ENCODE results near the gene HIPK2. TPM values are rescaled to one million over a fixed set of nuclear protein-coding genes. Genes with fewer than 3 reads are reported as not detected.

Gene HIPK2
- total and polyA plus RNA-seq, 2 experiments from 2014 or later: 7.3 to 16.9 TPM

DNA sequence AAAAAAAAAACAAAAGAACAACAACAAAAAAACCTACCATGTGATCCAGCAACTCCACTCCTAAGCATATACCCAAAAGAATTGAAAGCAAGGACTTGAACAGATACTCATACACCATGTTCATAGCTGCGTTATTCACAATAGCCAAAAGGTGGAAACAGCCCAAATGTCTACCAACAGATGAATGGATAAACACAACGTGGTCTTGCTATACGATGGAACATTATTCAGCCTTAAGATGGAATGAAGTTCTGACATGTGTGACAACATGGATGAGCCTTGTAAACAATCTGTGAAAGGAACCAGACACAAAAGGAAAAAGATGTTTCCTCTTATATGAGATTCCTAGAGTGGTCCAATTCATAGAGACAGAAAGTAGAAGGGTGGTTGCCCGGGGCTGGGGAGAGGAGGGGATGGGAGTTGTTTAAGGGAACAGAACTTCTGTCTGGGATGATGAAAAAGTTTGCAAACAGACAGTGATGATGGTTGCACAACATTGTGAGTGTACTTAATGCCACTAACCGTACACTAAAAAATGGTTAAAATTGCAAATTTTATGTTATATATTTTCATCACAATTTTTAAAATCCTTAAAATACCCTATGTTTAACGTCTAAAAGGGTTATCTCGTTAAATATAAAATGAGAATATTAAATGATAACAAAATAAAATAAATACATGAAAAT, 242.7 kb downstream of the HIPK2 start (continued):
- TF ChIP-seq, protein P1, sequence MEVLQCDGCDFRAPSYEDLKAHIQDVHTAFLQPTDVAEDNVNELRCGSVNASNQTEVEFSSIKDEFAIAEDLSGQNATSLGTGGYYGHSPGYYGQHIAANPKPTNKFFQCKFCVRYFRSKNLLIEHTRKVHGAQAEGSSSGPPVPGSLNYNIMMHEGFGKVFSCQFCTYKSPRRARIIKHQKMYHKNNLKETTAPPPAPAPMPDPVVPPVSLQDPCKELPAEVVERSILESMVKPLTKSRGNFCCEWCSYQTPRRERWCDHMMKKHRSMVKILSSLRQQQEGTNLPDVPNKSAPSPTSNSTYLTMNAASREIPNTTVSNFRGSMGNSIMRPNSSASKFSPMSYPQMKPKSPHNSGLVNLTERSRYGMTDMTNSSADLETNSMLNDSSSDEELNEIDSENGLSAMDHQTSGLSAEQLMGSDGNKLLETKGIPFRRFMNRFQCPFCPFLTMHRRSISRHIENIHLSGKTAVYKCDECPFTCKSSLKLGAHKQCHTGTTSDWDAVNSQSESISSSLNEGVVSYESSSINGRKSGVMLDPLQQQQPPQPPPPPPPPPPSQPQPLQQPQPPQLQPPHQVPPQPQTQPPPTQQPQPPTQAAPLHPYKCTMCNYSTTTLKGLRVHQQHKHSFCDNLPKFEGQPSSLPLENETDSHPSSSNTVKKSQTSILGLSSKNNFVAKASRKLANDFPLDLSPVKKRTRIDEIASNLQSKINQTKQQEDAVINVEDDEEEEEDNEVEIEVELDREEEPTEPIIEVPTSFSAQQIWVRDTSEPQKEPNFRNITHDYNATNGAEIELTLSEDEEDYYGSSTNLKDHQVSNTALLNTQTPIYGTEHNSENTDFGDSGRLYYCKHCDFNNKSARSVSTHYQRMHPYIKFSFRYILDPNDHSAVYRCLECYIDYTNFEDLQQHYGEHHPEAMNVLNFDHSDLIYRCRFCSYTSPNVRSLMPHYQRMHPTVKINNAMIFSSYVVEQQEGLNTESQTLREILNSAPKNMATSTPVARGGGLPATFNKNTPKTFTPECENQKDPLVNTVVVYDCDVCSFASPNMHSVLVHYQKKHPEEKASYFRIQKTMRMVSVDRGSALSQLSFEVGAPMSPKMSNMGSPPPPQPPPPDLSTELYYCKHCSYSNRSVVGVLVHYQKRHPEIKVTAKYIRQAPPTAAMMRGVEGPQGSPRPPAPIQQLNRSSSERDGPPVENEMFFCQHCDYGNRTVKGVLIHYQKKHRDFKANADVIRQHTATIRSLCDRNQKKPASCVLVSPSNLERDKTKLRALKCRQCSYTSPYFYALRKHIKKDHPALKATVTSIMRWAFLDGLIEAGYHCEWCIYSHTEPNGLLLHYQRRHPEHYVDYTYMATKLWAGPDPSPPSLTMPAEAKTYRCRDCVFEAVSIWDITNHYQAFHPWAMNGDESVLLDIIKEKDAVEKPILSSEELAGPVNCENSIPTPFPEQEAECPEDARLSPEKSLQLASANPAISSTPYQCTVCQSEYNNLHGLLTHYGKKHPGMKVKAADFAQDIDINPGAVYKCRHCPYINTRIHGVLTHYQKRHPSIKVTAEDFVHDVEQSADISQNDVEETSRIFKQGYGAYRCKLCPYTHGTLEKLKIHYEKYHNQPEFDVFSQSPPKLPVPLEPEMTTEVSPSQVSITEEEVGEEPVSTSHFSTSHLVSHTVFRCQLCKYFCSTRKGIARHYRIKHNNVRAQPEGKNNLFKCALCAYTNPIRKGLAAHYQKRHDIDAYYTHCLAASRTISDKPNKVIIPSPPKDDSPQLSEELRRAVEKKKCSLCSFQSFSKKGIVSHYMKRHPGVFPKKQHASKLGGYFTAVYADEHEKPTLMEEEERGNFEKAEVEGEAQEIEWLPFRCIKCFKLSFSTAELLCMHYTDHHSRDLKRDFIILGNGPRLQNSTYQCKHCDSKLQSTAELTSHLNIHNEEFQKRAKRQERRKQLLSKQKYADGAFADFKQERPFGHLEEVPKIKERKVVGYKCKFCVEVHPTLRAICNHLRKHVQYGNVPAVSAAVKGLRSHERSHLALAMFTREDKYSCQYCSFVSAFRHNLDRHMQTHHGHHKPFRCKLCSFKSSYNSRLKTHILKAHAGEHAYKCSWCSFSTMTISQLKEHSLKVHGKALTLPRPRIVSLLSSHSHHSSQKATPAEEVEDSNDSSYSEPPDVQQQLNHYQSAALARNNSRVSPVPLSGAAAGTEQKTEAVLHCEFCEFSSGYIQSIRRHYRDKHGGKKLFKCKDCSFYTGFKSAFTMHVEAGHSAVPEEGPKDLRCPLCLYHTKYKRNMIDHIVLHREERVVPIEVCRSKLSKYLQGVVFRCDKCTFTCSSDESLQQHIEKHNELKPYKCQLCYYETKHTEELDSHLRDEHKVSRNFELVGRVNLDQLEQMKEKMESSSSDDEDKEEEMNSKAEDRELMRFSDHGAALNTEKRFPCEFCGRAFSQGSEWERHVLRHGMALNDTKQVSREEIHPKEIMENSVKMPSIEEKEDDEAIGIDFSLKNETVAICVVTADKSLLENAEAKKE (CRISPR knock-in tag; IDR thresholded peaks at IDR 0.05): no peak
- no peak for TF ChIP-seq ZNF114 (CRISPR knock-in tag; IDR thresholded peaks at IDR 0.05)
- TF ChIP-seq, protein P2, sequence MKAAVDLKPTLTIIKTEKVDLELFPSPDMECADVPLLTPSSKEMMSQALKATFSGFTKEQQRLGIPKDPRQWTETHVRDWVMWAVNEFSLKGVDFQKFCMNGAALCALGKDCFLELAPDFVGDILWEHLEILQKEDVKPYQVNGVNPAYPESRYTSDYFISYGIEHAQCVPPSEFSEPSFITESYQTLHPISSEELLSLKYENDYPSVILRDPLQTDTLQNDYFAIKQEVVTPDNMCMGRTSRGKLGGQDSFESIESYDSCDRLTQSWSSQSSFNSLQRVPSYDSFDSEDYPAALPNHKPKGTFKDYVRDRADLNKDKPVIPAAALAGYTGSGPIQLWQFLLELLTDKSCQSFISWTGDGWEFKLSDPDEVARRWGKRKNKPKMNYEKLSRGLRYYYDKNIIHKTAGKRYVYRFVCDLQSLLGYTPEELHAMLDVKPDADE (IDR thresholded peaks at IDR 0.05): no peak

DNA sequence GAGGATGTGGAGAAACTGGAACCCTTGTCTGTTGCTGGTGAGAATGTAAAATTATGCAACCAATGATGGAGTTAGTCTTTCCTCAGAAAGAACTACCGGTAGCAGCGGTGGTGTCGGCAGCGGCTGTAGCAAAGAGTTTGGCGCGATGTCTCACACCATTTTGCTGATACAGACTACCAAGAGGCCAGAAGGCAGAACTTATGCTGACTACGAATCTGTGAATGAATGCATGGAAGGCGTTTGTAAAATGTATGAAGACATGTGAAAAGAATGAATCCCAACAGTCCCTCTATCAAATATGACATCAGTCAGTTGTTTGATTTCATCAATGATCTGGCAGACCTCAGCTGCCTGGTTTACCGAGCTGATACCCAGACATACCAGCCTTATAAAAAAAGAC, 243.7 kb downstream of the HIPK2 start:
- Histone ChIP-seq H3K27ac (ENCODE audit: low read depth) (no peak overlapping the region), H2AFZ (peak overlapping the region; percentile 52; the same call in 1 of the 2 replicates), H3K9me2 (ENCODE audit: insufficient read depth) (0 out of 2 replicates have a peak, but pooled peaks cover 3% of the 10 kb centered on the region), H3K4me3 (no peak overlapping the region), H3K4me2 (no peak overlapping the region), H3K4me1 (ENCODE audit: insufficient read depth) (no peaks in the 10 kb centered on the region), H3K79me2 (replicated peaks; ENCODE audit: insufficient read depth) (no peaks in the 10 kb centered on the region), H3F3A (replicated peaks; ENCODE audit: low read depth) (no peaks in the 10 kb centered on the region), H3K27me3 (ENCODE audit: insufficient read depth) (no peaks in the 10 kb centered on the region), H3K36me3 (ENCODE audit: insufficient read depth) (no peaks in the 10 kb centered on the region), H4K20me1 (replicated peaks; ENCODE audit: insufficient read depth) (no peaks in the 10 kb centered on the region)
- no peaks in the 10 kb centered on the region for H3K27me3 Mint-ChIP-seq (ENCODE audit: insufficient read depth, low read depth, poor library complexity)
- peaks cover 9% of the 10 kb centered on the region; the same call in 2 of the 3 replicates for H3K4me1 Mint-ChIP-seq
- DNase-seq (ENCODE audit: low spot score) (no peak), ATAC-seq (no peak)
- H3K4me3 Mint-ChIP-seq: no peak overlapping the region
- H3K36me3 Mint-ChIP-seq (ENCODE audit: low read depth): no peaks in the 10 kb centered on the region
- no peaks in the 10 kb centered on the region for H3K9me3 Mint-ChIP-seq
- H3K27ac Mint-ChIP-seq: no peak overlapping the region
- TF ChIP-seq NANOG (IDR thresholded peaks at IDR 0.05; ENCODE audit: borderline replicate concordance): no peak
- TF ChIP-seq, protein P2 (IDR thresholded peaks at IDR 0.05): no peak
- TF ChIP-seq POLR2AphosphoS5 (IDR thresholded peaks at IDR 0.05; ENCODE audit: low read depth): no peak
- no peak for TF ChIP-seq ZNF114 (CRISPR knock-in tag; IDR thresholded peaks at IDR 0.05)
- no peak for TF ChIP-seq JUNB (IDR thresholded peaks at IDR 0.05; ENCODE audit: unreplicated experiment)
- TF ChIP-seq, protein P3, sequence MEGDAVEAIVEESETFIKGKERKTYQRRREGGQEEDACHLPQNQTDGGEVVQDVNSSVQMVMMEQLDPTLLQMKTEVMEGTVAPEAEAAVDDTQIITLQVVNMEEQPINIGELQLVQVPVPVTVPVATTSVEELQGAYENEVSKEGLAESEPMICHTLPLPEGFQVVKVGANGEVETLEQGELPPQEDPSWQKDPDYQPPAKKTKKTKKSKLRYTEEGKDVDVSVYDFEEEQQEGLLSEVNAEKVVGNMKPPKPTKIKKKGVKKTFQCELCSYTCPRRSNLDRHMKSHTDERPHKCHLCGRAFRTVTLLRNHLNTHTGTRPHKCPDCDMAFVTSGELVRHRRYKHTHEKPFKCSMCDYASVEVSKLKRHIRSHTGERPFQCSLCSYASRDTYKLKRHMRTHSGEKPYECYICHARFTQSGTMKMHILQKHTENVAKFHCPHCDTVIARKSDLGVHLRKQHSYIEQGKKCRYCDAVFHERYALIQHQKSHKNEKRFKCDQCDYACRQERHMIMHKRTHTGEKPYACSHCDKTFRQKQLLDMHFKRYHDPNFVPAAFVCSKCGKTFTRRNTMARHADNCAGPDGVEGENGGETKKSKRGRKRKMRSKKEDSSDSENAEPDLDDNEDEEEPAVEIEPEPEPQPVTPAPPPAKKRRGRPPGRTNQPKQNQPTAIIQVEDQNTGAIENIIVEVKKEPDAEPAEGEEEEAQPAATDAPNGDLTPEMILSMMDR (conservative IDR thresholded peaks at IDR 0.05; ENCODE audit: low read depth in 2 of 2): no peak
- TF ChIP-seq, protein P4, sequence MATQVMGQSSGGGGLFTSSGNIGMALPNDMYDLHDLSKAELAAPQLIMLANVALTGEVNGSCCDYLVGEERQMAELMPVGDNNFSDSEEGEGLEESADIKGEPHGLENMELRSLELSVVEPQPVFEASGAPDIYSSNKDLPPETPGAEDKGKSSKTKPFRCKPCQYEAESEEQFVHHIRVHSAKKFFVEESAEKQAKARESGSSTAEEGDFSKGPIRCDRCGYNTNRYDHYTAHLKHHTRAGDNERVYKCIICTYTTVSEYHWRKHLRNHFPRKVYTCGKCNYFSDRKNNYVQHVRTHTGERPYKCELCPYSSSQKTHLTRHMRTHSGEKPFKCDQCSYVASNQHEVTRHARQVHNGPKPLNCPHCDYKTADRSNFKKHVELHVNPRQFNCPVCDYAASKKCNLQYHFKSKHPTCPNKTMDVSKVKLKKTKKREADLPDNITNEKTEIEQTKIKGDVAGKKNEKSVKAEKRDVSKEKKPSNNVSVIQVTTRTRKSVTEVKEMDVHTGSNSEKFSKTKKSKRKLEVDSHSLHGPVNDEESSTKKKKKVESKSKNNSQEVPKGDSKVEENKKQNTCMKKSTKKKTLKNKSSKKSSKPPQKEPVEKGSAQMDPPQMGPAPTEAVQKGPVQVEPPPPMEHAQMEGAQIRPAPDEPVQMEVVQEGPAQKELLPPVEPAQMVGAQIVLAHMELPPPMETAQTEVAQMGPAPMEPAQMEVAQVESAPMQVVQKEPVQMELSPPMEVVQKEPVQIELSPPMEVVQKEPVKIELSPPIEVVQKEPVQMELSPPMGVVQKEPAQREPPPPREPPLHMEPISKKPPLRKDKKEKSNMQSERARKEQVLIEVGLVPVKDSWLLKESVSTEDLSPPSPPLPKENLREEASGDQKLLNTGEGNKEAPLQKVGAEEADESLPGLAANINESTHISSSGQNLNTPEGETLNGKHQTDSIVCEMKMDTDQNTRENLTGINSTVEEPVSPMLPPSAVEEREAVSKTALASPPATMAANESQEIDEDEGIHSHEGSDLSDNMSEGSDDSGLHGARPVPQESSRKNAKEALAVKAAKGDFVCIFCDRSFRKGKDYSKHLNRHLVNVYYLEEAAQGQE (IDR thresholded peaks at IDR 0.05; ENCODE audit: unreplicated experiment): no peak
- TF ChIP-seq EZH2phosphoT487 (IDR thresholded peaks at IDR 0.05; ENCODE audit: unreplicated experiment): no peak
- TF ChIP-seq EZH2 (IDR thresholded peaks at IDR 0.05; ENCODE audit: low read depth, unreplicated experiment): no peak

Data from GM23338 (cell line).